BE2C (cell line): ENCODE data around the gene MYOCOS.

Experiments used
- DNase-seq: peaks from one replicate; pipeline ENCODE4 v3.0.0-alpha.2; 2020
- H3K27me3 ChIP-seq: fragments of 250-450 bp; sonication (Bioruptor Pico); 2 replicates; pipeline ENCODE4 v1.5.1; 2020; ENCODE audit warnings: mild to moderate bottlenecking
- H3K36me3 ChIP-seq: fragments of 250-450 bp; sonication (Bioruptor Pico); 2 replicates; pipeline ENCODE4 v1.5.1; 2020; ENCODE audit warnings: mild to moderate bottlenecking
- H3K4me1 ChIP-seq: fragments of 250-450 bp; sonication (Bioruptor Pico); 2 replicates; pipeline ENCODE4 v1.5.1; 2020
- H3K4me3 ChIP-seq: 2 replicates; pipeline ENCODE4 v1.5.1; 2011; ENCODE audit warnings: low read depth, low read length
- H3K9me3 ChIP-seq: fragments of 250-450 bp; sonication (Bioruptor Pico); 2 replicates; pipeline ENCODE4 v1.5.1; 2020
- CTCF ChIP-seq: IDR thresholded peaks from 2 replicates; pipeline ENCODE4 v1.5.1; 2012; ENCODE audit warnings: mild to moderate bottlenecking, low read depth, low read length

MYOCOS gene

GRCh38 chr1:171663036-171663853 is 41.2 kb downstream of the MYOCOS start:
- Histone ChIP-seq H3K4me3 (no peak overlapping the region), H3K27me3 (peaks cover 9% of the 10 kb centered on the region), H3K36me3 (no peaks in the 10 kb centered on the region), H3K9me3 (no peaks in the 10 kb centered on the region), H3K4me1 (no peaks in the 10 kb centered on the region)
- DNase-seq, result no peak
- TF ChIP-seq CTCF, result no peak

GRCh38 chr1:171663854-171664575 is 42.0 kb downstream of the MYOCOS start:
- H3K36me3 ChIP-seq, result no peaks in the 10 kb centered on the region
- H3K9me3 ChIP-seq, result no peaks in the 10 kb centered on the region
- H3K27me3 ChIP-seq, result peaks cover 9% of the 10 kb centered on the region
- H3K4me3 ChIP-seq, result no peak overlapping the region
- no peaks in the 10 kb centered on the region for H3K4me1 ChIP-seq
- DNase-seq, result no peak
- TF ChIP-seq CTCF, result no peak

GRCh38 chr1:171664976-171665375 is 42.9 kb downstream of the MYOCOS start:
- H3K4me1 ChIP-seq, result no peaks in the 10 kb centered on the region
- H3K27me3 ChIP-seq, result peaks cover 9% of the 10 kb centered on the region
- H3K9me3 ChIP-seq, result no peaks in the 10 kb centered on the region
- H3K36me3 ChIP-seq, result no peaks in the 10 kb centered on the region
- TF ChIP-seq CTCF, result no peak
- no peak overlapping the region for H3K4me3 ChIP-seq
- no peak for DNase-seq

- no peaks in the 10 kb centered on the region for H3K9me3 ChIP-seq
- H3K36me3 ChIP-seq, result no peaks in the 10 kb centered on the region
- no peak for TF ChIP-seq CTCF
- no peak overlapping the region for H3K4me3 ChIP-seq
- DNase-seq, result no peak
- H3K27me3 ChIP-seq, result peaks cover 9% of the 10 kb centered on the region
- no peaks in the 10 kb centered on the region for H3K4me1 ChIP-seq
These were observed 44.2 kb downstream of the MYOCOS start for GRCh38 chr1:171666114-171666769.

GRCh38 chr1:171668372-171668771 is 46.3 kb downstream of the MYOCOS start:
- Histone ChIP-seq H3K27me3 (peaks cover 7% of the 10 kb centered on the region), H3K9me3 (no peaks in the 10 kb centered on the region), H3K4me1 (no peaks in the 10 kb centered on the region), H3K4me3 (no peak overlapping the region), H3K36me3 (no peaks in the 10 kb centered on the region)
- DNase-seq, result no peak
- no peak for TF ChIP-seq CTCF
